SK-N-MC (cell line): ENCODE results near the gene PXT1.

ENCODE experiments used
- EZH2 ChIP-seq: fragments of 200-600 bp; sonication (generic); IDR thresholded peaks from one replicate; pipeline ENCODE4 v1.6.1; 2017; ENCODE audit warnings: antibody characterized with exemption
- FOXP2 ChIP-seq: optimal IDR thresholded peaks from 2 replicates; pipeline ENCODE3; 2011; ENCODE audit warnings: mild to moderate bottlenecking, moderate library complexity; ENCODE audit not compliant: insufficient read depth; ENCODE audit errors: extremely low read length, control extremely low read depth
- POLR2AphosphoS5 ChIP-seq: IDR thresholded peaks from 2 replicates; pipeline ENCODE4 v1.6.1; 2012; ENCODE audit warnings: mild to moderate bottlenecking, low read depth, low read length, borderline replicate concordance

DNA sequence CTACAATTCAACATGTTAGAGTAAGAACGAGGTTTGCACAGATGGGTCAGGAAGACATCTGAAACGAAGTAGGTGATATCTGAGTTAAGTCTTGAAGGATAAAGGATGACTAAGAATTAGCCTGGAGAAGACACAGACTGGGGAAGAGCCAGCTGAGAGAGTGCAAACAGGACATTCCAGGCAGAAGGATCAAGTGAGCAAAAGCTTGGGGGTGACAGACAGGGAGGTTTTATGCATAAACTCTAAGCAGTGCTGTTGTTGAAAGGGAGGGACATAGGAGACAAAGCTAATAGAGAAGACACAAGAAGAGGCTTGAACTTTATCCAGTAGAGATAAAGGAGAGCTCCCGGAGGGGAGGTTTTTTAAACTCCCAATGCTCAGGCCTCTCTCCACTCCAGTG lies 40.2 kb downstream of the PXT1 start:
- TF ChIP-seq EZH2 (no peak), POLR2AphosphoS5 (no peak), FOXP2 (no peak)
